SKM-1 (cell line): ENCODE measurements around the gene EVI5.
A peak's percentile ranks its signal among the peaks of the same experiment; 100 is the strongest.
"Not testable (repeated sequence)": the region's sequence is repeated elsewhere in the genome, so short reads cannot be mapped to it uniquely, and the experiment has no call there.

Experiments
- DNase-seq: peaks from one replicate; lab custom pipeline; 2025; ENCODE audit not compliant: unreplicated experiment; lab: John Stamatoyannopoulos, UW

EVI5 gene

DNA sequence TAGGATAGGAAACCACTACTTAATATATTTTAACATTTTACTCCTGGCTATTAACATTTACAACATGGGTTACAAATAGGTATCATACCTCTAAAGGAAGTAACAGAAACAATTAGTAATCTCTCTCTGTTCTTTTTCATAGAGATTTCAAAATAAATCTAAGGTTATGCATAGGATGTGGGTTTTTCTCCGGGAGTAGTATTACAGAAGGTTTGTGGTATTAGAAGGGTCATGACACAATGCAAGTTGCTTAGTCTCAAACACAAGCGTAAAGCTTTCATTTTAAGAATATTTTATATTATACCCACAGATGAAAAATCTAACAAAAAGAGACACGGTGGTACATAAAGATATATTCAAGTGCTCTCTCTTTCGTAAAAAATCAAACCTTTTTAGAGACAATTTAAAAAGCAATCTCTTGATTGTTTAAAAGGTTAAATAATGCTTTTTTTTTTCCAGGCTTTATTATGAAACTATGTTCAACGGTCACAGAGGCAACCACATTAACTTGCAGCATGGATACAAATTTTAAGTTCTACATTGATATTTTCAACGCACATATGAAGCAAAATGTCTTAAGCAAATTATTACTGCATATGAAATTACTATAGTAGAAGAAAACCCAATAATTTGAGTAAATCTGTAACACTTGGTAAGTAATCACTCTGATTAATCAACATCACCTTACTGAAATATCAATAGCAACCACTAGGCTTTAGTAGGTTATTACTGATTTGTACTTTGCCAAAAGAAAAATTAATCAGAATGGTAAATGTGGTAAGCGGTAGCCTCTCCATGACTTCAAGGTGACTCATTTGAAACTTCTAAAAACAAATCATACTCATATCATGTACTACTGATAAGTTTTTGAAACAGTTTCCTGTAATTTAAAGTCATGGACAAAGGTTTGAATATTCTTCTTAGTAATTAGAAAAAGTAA, 200.8 kb downstream of the EVI5 start:
- DNase-seq = peak; percentile 89

DNA sequence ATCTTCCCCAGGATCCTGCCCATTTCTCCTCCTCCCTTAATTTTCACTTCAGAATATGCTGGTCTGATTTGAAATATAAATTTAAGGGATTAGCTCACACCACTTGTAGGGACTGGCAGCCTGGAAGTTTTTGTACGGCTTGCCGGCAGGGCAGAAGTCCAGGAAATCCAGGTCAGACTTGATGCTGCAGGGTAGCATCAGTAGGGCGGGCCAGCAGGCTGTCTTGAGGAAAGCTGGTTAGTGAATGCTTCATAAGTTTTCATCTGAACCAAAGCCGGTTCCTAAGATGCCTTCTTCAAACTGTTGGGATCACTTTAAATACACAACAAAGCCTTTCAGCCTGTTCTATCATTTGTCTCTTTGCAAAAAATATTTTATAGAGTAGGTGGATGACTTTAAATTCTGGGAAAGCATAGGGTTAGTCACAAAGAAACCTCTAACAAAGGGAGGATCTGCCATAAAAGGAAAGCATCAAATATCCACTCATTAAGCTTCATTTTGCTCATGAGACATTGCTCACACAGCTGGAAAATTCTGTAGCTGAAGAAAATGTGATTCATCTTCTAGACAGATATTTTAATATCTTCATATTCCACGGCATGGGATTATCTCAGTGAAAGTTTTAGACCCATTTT, 207.5 kb downstream of the EVI5 start:
- DNase-seq = no peak

DNA sequence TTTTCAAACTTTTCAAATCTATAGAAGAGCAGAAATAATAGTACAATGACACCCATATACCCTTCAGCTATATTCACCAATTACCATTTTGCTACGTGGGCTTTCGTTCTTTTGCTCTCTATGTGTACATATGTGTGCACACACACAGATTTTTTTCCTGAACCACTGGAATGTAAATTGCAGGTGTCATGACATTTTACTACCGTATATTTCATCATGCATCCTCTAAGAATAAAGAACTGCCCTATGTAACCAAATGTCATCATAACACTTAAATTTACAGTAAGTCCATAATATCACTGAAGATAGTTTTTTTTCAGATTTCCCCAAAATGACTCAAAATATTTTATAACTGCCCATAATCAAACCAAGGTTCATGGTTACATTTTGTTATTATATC, 209.8 kb downstream of the EVI5 start:
- no peak for DNase-seq

DNA sequence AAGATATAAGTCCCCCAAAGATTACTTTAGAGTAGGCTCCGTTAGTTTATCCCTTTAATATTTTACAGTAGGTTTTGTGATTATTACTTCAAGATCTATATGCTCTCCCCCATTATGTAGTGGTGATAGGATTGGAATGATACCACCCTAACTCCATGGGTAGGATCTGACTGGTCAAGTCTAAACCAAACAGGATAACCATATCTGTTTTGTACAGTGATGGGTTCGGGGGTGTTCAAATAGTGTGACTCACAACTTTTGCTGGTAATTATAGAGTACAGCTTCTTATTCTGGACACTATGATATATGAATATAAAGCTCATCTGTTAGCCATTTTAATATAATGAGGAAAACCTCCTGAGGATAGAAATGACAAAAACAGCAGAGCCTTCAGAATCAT, 212.4 kb downstream of the EVI5 start:
- no peak for DNase-seq

DNA sequence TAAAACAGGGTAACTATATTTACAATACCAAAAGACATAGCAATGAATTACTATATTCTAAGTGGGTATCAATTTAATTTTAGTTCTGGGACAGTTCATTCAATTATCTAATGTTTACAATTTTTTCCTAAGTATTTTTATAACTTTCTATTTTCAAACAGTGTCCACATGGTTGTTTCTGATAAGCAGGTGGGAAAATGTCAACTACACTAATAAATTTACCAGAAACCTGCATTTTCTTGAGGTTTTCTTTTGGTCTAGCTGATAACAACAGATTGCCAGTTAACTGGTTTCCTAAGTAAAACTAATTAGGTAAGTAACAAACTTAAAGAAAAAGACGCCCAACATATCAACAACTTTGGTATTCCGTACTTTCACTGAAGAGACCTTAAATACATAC, 213.3 kb downstream of the EVI5 start:
- DNase-seq = no peak

DNA sequence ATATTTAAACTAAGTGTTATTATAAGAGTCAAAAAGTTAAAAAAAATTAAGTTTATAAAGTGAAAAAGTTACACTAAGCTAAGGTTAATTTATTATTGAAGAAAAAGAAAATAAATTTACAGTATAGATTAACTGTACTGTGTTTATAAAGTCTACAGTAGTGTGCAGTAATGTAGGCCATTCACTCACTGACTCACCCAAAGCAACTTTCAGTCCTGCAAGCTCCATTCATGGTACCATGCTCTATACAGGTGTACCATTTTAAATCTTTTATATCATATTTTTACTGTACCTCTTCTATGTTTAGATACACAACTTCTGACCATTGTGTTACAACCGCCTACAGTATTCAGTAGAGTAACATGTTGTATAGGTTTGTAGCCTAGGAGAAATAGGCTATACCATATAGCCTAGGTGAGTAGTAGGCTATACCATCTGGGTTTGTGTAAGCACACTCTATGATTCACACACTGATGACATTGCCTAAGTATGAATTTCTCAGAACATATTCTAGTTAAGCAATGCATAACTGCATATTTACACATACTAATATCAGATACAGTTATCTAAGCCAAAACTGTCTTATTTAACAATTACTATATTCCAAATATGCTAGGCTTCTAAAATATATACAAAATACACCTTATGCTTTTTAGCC, 217.6 kb downstream of the EVI5 start:
- DNase-seq = no peak

DNA sequence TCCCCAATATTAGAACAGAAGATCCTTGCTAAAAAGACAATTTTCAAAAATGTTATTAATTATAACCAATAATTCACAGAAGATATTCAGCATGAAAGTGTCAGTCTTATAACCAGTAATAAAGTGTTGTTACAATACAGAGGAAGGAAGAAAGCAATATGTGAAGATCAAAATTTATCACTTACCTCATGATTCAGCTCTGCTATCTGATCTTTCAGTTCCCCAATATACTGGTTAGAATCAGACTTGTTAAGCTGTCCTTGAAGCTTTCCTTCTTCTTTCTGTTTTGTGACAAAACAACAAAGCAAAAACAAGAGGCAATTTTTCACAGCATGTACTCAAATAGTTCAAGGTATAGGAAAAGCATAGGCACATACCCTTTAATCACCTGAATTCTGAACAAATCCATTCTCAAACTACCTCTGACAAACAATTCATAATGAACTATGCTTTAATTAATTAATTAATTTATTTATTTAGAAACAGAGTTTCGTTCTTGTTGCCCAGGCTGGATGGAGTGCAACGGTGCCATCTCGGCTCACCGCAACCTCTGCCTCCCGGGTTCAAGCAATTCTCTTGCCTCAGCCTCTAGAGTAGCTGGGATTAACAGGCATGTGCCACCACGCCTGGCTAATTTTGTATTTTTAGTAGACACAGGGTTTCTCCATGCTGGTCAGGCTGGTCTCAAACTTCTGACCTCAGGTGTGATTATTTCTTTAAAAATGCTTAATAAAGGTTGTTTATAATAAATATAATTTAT, 221.3 kb downstream of the EVI5 start:
- no peak for DNase-seq

DNA sequence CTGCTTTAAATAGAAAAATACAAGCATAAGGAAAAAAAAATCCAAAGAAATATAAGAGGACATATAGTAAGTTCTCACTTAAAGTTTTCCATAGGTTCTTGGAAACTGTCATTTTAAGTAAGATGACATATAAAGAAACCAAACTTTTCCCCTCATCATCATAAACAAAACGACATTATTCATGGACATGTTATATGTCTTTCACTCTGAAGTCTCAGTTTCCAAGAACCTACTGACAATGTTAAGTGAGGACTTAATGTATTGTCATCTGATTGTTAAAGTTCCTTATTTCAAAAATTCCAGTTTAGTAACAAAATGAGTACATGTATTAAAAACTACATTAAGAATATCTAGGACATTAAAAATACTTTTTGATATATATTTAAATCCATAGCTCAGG, 228.6 kb downstream of the EVI5 start:
- DNase-seq = no peak

DNA sequence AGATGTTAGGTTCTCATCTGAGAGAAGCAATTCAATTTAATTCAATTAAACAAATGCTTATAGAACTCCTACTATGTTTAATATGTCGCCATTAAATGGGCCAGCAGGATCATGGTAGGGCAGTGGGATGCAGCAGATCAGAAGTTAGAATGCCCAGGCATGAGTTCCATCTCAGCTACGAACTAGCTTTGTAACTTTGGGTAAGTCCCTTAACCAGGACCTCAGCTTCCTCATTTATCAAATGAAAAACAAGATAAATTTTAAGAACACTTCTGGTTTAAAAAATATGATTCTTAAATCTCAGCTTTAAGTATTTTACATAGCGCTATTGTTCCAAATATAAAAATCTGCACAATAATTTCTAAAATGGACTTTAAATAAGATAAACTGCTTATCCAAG, 230.7 kb downstream of the EVI5 start:
- no peak for DNase-seq

DNA sequence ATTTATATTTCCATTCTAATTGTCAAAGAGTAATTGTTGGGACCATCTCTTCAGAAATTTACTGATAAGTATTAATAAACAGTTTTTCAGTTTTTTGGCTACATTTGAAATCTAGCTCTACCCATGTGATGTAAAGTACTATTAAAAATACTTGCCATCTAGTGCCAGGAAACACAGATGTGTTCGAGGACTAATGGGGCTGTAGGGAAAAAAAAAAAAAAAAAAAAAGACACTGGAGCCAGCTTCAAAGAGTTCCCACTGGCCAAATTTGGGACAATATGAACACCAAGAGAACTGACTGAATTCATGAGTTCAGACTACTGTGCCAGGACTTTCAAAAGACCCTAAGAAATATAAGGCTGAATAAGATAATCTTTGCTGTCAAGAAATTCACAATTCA, 233.0 kb downstream of the EVI5 start:
- DNase-seq = no peak

DNA sequence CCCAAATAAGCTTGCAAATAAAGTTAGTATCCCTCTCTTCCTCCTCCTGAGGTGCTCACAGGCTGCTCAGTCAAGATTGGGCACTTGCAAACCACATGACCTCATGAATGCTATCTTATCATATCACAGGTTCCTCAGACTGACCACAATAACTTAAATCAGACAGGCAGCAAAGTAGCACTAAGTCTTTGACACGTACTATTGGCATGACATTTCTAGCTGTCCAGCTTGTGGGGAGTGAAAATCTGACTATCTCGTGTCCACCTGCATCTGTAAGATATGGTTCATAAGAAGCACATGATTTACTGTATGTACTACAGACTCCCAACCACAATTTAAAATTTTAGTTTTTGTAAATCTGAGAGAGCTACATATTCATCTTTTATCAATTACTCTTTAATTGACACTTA, 240.1 kb downstream of the EVI5 start:
- DNase-seq = no peak

DNA sequence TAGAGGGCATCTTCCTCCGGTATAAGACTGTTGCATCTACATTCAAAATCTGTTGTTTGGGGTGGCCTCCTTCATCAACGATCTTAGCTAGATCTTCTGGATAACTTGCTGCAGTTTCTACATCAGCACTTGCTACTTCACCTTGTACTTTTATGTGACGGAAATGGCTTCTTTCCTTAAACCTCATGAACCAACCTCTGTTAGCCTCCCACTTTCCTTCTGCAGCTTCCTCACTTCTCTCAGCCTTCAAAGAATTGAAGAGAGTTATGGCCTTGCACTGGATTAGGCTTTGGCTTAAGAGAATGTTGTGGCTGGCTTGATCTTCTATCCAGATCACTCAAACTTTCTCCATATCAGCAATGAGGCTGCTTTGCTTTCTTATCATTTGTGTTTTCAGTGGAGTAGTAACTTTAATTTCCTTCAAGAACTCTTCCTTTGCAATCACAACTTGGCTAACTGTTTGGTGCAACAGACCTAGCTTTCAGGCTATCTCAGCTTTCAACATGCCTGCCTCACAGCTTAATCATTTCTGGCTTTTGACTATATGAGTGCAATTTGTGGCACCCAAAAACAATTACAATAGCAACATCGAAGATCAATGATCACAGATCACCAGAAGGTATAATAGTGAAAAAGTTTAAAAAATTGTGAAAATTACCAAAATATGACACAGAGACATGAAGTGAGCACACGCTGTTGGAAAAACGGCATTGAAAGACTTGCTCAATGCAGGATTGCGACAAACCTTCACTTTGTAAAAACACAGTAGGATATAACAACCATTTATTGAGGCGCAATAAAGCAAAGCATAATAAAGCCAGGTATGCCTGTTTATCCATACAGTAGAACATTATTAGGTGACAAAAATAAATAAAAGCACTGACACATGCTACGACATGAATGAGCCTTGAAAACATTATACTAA, 241.5 kb downstream of the EVI5 start:
- DNase-seq = no peak

DNA sequence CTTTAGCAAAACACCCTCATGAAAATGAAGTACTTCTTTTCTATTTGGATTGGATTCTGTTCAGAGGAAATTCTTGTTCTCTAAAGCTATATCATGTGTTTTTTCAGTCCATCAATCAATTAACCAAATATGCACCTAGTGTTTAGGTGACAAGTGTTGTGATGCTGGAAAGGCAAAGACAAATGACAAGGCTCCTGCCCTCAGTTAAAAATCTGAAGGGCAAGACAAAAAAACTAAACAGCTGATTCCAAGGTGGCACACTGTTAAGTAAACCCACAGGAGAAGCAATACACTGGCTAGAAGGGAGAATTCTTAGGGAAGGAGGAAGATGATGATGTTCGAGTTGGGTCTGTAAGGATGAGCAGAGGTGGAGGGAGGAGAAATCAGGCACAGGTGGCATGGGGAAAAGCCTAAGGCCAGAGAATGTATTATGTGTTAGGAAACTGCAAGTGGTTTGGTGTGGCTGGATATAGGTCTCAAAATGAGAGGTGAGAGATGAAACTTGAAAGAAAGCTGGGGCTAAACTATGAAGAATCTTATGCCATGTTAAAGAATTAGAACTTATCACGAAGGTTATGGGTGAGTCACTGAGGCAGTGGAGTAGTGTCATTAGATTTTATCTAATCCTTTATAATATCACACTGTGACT, 246.4 kb downstream of the EVI5 start:
- DNase-seq = no peak

DNA sequence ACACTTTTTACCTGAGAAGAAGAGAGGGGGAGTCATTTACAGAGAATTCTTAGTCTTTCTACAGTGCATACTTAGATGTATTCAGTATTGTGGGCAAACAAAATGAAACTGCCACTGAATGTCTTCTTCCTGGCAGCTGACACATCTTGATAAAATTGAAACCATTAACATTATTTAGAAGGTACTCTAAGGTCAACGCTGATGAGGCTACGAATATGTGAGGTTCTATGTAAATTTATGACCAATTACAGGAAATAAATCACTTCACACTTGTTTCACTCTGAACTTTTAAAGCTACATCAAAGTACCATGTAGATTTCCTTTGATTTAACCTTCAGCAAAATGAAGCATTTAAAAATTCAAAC, 246.9 kb downstream of the EVI5 start:
- DNase-seq = no peak

DNA sequence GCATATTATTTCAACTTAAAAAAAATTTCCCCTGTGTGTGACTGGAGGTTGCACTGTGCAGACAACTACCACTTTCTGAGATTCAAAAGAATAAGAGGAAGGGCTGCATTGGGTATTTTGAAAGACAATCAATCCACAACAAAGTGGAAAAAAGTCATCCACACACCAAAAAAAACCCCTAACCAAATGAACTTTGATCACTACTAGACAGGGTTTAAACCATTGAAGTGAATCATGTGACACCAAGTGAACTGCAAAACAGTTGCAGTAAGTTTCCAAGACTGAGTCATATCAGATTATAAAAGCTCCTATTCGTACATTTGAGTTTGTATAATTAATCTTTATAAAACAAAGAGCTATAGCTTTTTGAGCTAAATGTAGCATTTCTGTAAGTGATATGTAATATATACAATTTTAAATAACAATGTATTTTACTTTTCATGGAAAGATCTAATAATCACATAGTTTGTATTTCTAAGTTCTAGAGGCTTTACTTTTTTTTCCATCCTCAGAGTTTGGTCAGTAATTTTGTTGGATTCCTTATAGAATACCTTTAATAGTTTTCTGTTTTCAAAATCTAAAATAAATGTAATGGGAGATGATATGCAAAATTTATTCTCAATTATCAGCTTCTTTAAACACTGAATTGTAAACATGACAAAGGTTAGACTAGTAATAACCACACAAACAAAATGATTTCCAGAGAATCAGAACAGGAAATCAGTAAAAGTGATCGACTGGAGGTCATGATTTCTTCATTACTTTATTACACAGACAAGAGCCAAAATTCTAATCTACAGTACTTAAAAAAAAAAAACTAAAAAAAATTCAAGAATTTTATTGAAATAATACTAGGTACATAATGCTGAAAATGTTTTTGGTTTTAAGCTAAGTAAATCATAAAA, 247.7 kb downstream of the EVI5 start:
- DNase-seq = no peak

DNA sequence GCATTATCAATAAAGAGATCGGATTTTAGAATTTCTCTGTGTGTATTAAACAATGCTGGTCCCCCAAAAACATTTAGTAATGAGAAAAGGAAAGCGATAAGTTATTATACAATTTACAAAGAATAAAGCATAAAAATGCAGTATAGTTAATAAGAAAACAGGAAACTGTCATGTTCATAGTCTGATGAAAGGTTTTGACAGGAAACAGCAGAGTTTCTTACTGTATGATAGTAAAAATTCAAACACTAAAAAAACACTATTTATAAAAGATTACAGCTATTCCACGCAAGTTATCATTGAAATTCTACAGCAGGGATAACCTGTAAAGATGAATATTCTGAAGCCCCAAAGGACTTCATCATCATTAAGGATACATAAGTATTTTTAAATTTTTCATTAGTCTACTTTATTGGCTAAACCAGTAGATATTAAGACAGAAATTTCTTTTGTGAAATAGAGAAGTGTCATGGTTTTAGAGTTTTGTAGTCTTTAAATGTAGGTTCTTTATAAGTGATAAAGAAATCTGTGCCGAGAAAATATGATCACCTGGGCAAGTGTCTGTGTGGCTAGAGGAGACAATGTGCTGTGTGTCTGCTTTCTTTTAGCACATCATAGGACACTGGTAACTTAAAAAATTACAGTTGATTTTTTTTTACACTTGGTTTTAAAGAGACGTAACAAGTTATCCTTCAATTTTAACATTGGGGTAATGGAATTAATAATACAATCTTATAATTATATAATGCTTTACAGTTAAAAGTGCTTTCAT, 248.5 kb downstream of the EVI5 start:
- no peak for DNase-seq

DNA sequence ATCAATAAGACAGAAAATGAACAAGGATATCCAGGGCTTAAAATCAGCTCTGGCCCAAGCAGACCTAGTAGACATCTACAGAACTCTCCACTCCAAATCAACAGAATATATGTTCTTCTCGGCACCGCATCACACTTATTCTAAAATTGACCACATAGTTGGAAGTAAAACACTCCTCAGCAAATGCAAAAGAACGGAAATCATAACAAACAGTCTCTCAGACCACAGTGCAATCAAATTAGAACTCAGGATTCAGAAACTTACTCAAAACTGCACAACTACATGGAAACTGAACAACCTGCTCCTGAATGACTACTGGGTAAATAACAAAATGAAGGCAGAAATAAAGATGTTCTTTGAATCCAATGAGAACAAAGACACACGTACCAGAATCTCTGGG, 252.5 kb downstream of the EVI5 start:
- not testable (repeated sequence) for DNase-seq

DNA sequence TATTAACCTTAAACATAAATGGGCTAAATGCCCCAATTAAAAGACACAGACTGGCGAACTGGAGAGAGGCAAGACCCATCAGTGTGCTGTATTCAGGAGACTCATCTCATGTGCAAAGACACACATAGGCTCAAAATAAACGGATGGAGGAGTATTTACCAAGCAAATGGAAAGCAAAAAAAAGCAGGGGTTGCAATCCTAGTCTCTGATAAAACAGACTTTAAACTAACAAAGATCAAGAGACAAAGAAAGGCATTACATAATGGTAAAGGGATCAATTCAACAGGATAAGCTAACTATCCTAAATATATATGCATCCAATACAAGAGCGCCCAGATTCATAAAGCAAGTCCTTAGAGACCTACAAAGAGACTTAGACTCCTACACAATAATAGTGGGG, 253.0 kb downstream of the EVI5 start:
- DNase-seq = not testable (repeated sequence)
